Mucosa of descending colon (tissue), 3 donors: Measurements from ENCODE around the gene KRTAP10-2. TPM values are rescaled to one million over a fixed set of nuclear protein-coding genes. Genes with fewer than 3 reads are reported as not detected.
"Not testable (repeated sequence)": the region's sequence is repeated elsewhere in the genome, so short reads cannot be mapped to it uniquely, and the experiment has no call there.

Experiments
- ATAC-seq: fragments of 200-7000 bp; cut with Tn5 transposase; one replicate; pipeline ENCODE4 v1.9.1; 2020; ENCODE audit warnings: mild to moderate bottlenecking, moderate library complexity
- DNase-seq, 3 donors: peaks; one replicate each; pipeline ENCODE4 v3.0.0-alpha.2; 2020
- H3K36me3 ChIP-seq: fragments of 200-600 bp; one replicate; pipeline ENCODE4 v1.8.0; 2021; ENCODE audit warnings: low read depth, mild to moderate bottlenecking
- H3K4me1 ChIP-seq: fragments of 200-600 bp; one replicate; pipeline ENCODE4 v1.8.0; 2021; ENCODE audit warnings: low read depth, mild to moderate bottlenecking
- H3K4me3 ChIP-seq: fragments of 200-600 bp; one replicate; pipeline ENCODE4 v1.8.0; 2021; ENCODE audit warnings: mild to moderate bottlenecking
- H3K9me3 ChIP-seq: fragments of 200-600 bp; one replicate; pipeline ENCODE4 v1.8.0; 2021; ENCODE audit warnings: mild to moderate bottlenecking
- intact Hi-C, 2 donors: fragments of 100-400 bp; cut with DNase I in 1 of 2; cut with micrococcal nuclease in 1 of 2; formaldehyde crosslinking; loops; one replicate each; pipeline versions ENCODE4 v1.11.0 to v1.11.1; 2022; cut with DNase I, micrococcal nuclease
- total RNA-seq, 3 donors: library from RNA; stranded (reverse); fragmentation: NEBNext Ultra II Directional in 2 of 3; extraction: Animal tissue kit (Norgen Biotek cat#: 25700) in 2 of 3; gene quantifications; one replicate each; pipeline versions ENCODE4 v1.2.1 to v1.2.4, GENCODE V29; 2021 to 2023
- TF ChIP-seq, protein P1 (sequence below): fragments of 200-600 bp; IDR thresholded peaks from one replicate; pipeline ENCODE4 v1.8.0; 2022; ENCODE audit warnings: antibody characterized with exemption, mild to moderate bottlenecking
- donor health status: DM: no; HTN: no; CAD: no; lungs with moderate emphysema.
- donor health status: DM: no; HTN: no; CAD: no.
- donor health status: DM: no; HTN: yes; CAD: no.

The KRTAP10-2 gene
- total RNA-seq, 3 donors from 2014 or later, result not detected

DNA sequence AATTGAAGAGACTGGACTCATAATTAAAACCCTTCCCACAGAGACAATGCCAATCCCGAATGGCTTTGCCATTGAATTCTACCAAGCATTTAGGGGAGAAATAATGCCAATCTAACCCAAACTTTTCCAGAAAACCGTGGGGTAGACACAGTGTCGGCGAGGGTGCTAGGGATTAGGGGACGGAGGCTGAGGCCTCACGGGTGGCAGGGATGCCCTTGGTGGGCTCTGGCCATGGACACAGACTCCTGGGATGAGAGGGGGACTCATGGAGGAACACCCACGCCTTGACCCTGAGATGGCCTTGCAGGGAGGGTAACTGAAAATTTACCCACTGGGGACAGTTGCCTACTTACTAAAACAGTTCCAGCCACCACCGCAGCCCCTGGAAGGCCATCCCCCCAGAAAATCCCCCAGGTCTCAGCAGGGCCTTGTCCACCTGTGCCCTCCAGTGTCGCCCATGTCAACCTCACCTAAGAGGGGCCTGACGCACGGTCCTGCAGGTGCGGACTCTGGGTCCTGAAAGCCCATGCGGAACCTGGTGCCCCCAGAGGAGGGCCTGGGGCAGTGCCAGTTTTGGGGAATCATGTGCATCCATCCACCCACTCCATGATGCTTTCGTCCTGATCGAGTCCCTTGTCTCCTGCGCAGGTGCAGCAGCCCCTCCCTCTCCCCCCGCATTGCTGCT, 27.2 kb upstream of the KRTAP10-2 start:
- ATAC-seq (no peak), DNase-seq (no peak)
- Histone ChIP-seq H3K4me3 (no peak overlapping the region), H3K36me3 (no peaks in the 10 kb centered on the region), H3K4me1 (peaks cover 7% of the 10 kb centered on the region), H3K9me3 (peaks cover 12% of the 10 kb centered on the region)
- TF ChIP-seq, protein P1, sequence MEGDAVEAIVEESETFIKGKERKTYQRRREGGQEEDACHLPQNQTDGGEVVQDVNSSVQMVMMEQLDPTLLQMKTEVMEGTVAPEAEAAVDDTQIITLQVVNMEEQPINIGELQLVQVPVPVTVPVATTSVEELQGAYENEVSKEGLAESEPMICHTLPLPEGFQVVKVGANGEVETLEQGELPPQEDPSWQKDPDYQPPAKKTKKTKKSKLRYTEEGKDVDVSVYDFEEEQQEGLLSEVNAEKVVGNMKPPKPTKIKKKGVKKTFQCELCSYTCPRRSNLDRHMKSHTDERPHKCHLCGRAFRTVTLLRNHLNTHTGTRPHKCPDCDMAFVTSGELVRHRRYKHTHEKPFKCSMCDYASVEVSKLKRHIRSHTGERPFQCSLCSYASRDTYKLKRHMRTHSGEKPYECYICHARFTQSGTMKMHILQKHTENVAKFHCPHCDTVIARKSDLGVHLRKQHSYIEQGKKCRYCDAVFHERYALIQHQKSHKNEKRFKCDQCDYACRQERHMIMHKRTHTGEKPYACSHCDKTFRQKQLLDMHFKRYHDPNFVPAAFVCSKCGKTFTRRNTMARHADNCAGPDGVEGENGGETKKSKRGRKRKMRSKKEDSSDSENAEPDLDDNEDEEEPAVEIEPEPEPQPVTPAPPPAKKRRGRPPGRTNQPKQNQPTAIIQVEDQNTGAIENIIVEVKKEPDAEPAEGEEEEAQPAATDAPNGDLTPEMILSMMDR, result no peak
- intact Hi-C loops, result no loop called here

DNA sequence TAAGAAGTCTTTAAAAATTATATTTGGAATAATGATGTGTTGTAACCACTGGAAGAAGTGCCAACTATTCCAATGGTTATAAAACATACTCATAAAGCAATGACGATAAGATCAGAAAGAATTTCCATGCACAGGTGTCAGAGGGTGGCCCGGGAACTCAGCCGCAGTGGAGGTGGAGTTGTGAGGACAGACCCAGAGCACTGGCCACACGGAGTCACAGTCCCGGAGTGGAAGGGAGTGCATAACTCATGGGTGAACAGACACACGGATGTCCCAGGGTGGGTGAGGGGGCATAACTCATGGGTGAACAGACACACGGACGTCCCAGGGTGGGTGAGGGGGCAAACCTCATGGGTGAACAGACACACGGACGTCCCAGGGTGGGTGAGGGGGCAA, 24.7 kb upstream of the KRTAP10-2 start:
- TF ChIP-seq, protein P1, result no peak
- no peak overlapping the region for H3K4me3 ChIP-seq
- no peaks in the 10 kb centered on the region for H3K36me3 ChIP-seq
- DNase-seq (no peak), ATAC-seq (no peak)
- H3K4me1 ChIP-seq, result peaks cover 7% of the 10 kb centered on the region
- intact Hi-C loops, result no loop called here
- peaks cover 5% of the 10 kb centered on the region for H3K9me3 ChIP-seq

DNA sequence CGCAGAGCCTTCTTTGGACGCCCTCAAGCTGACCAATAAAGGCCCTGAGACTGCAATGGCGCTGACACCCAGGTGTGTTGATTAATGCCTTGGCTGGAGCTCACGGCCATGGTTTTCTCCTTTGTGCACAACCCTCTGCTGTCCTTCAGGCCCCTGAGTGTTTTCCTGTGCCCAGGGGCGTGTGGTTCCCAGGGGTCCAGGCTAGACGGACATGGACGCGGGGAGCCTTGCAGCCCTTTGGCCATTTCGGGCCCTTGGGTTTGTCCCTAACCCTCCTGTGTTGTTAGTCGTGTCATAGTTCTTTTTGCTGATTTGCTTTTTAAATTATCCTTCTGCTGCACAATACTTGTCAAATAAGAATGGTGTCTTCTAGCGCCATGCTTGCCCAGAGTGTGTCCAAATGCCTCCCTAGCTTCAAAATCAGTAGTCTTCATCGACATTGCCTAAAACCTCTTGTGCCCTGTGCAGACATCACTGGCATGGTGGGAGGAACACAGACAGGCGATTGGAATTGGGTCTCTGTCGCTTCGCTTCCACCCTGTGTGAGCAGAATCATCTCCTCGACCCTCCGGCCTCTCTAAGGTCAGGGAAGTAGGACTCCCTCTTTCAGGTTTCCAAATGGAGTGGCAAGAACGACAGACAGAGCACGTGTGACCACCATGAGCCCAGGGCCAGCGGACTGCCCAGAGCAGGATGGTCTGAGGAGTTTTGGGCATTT, 24.2 kb upstream of the KRTAP10-2 start:
- peaks cover 7% of the 10 kb centered on the region for H3K4me1 ChIP-seq
- TF ChIP-seq, protein P1, result no peak
- no peaks in the 10 kb centered on the region for H3K36me3 ChIP-seq
- ATAC-seq, result no peak
- no peak for DNase-seq
- no peak overlapping the region for H3K4me3 ChIP-seq
- intact Hi-C loops, result no loop called here
- peaks cover 3% of the 10 kb centered on the region for H3K9me3 ChIP-seq

DNA sequence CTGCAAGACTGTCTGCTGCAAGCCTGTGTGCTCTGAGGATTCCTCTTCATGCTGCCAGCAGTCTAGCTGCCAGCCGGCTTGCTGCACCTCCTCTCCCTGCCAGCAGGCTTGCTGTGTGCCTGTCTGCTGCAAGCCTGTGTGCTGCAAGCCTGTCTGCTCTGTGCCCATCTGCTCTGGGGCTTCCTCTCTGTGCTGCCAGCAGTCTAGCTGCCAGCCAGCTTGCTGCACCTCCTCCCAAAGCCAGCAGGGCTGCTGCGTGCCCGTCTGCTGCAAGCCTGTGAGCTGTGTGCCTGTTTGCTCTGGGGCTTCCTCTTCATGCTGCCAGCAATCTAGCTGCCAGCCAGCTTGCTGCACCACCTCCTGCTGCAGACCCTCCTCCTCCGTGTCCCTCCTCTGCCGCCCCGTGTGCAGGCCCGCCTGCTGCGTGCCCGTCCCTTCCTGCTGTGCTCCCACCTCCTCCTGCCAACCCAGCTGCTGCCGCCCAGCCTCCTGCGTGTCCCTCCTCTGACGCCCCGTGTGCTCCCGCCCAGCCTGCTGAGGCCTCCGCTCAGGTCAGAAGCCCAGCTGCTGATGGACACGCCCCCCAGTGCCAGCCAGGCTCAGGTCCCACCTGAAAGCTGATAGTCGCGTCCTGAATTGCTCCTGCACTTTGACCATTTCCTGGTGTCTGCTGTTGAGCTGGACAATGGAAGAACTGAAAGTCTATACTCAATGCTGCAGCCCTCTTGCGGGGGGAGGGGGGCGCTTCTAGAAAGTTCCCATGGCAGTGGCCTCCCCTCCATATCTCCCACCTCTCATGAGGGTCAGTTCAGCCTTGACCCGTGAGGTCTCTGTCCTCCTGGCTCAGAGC, 23.4 kb upstream of the KRTAP10-2 start:
- no peak overlapping the region for H3K4me3 ChIP-seq
- intact Hi-C loops, result no loop called here
- TF ChIP-seq, protein P1, result no peak
- H3K36me3 ChIP-seq, result no peaks in the 10 kb centered on the region
- ATAC-seq (peak; percentile 92), DNase-seq (peak; percentile 81 to 84 (median 81))
- peaks cover 7% of the 10 kb centered on the region for H3K4me1 ChIP-seq
- H3K9me3 ChIP-seq, result peaks cover 3% of the 10 kb centered on the region

DNA sequence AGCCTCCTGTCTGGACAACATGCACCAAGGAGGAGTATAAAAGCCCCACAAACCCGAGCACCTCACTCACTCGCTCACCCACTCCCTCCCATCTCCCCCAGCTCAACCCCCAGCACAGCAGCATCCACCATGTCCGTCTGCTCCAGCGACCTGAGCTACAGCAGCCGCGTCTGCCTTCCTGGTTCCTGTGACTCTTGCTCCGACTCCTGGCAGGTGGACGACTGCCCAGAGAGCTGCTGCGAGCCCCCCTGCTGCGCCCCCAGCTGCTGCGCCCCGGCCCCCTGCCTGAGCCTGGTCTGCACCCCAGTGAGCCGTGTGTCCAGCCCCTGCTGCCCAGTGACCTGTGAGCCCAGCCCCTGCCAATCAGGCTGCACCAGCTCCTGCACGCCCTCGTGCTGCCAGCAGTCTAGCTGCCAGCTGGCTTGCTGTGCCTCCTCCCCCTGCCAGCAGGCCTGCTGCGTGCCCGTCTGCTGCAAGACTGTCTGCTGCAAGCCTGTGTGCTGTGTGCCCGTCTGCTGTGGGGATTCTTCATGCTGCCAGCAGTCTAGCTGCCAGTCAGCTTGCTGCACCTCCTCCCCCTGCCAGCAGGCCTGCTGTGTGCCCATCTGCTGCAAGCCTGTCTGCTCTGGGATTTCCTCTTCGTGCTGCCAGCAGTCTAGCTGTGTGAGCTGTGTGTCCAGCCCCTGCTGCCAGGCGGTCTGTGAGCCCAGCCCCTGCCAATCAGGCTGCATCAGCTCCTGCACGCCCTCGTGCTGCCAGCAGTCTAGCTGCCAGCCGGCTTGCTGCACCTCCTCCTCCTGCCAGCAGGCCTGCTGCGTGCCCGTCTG, 22.5 kb upstream of the KRTAP10-2 start, which contains the start of gene KRTAP10-4:
TSS of gene KRTAP10-4 (plus strand) at position 100 of the 827 bp plus-strand sequence. CDS start at position 130, 30 bp downstream.
- peak; percentile 6 for ATAC-seq
- intact Hi-C loops, H3K4me1 ChIP-seq, H3K4me3 ChIP-seq, H3K36me3 ChIP-seq, H3K9me3 ChIP-seq, DNase-seq: not testable (repeated sequence)
